ENCODE data around the gene PET100. TPM values are rescaled to one million over a fixed set of nuclear protein-coding genes. Genes with fewer than 3 reads are reported as not detected.

PET100 gene
- total RNA-seq, 1 donor from 2014 or later, result 93.2 TPM

- Histone ChIP-seq H3K27me3 (no peaks in the 10 kb centered on the region), H3K36me3 (no peaks in the 10 kb centered on the region), H3K27ac (no peak overlapping the region), H3K9me3 (no peaks in the 10 kb centered on the region), H3K4me1 (no peaks in the 10 kb centered on the region), H3K4me3 (no peak overlapping the region)
- DNase-seq, result peak; percentile 65
- intact Hi-C loops (cut with DNase I), result no loop called here
- no peak for TF ChIP-seq CTCF (IDR thresholded peaks at IDR 0.05)
- ATAC-seq, result no peak
Observed at GRCh38 chr19:7607874-7608560, 21.6 kb upstream of the PET100 start.

- no peaks in the 10 kb centered on the region for H3K9me3 ChIP-seq
- H3K4me3 ChIP-seq, result no peak overlapping the region
- no peak for TF ChIP-seq CTCF (IDR thresholded peaks at IDR 0.05)
- intact Hi-C loops (cut with DNase I), result no loop called here
- no peak for ATAC-seq
- DNase-seq, result peak; percentile 64
- H3K27me3 ChIP-seq, result no peaks in the 10 kb centered on the region
- H3K4me1 ChIP-seq, result no peaks in the 10 kb centered on the region
- H3K36me3 ChIP-seq, result no peaks in the 10 kb centered on the region
- H3K27ac ChIP-seq, result no peak overlapping the region
Observed at GRCh38 chr19:7610491-7611240, 18.9 kb upstream of the PET100 start.

GRCh38 chr19:7611541-7612279 is 17.9 kb upstream of the PET100 start:
- Histone ChIP-seq H3K4me3 (no peak overlapping the region), H3K36me3 (no peaks in the 10 kb centered on the region), H3K27ac (no peak overlapping the region), H3K27me3 (no peaks in the 10 kb centered on the region), H3K9me3 (no peaks in the 10 kb centered on the region), H3K4me1 (no peaks in the 10 kb centered on the region)
- peak; percentile 61 for DNase-seq
- ATAC-seq, result no peak
- no peak for TF ChIP-seq CTCF (IDR thresholded peaks at IDR 0.05)
- intact Hi-C loops (cut with DNase I), result no loop called here

GRCh38 chr19:7612282-7613274 is 17.0 kb upstream of the PET100 start:
- H3K9me3 ChIP-seq, result no peaks in the 10 kb centered on the region
- no peak overlapping the region for H3K27ac ChIP-seq
- intact Hi-C loops (cut with DNase I), result no loop called here
- H3K4me3 ChIP-seq, result no peak overlapping the region
- H3K27me3 ChIP-seq, result no peaks in the 10 kb centered on the region
- DNase-seq (no peak), ATAC-seq (no peak)
- no peak for TF ChIP-seq CTCF (IDR thresholded peaks at IDR 0.05)
- H3K4me1 ChIP-seq, result peaks cover under 1% of the 10 kb centered on the region
- H3K36me3 ChIP-seq, result peaks cover 2% of the 10 kb centered on the region
